DMS114 treated with DMSO at 0.1 percent for 48 hours (cell line): Measurements from ENCODE around the gene C3orf33.
"Not testable (repeated sequence)": the region's sequence is repeated elsewhere in the genome, so short reads cannot be mapped to it uniquely, and the experiment has no call there.

ENCODE experiments used
- DNase-seq: peaks from one replicate; lab custom pipeline; 2025; ENCODE audit not compliant: unreplicated experiment; lab: John Stamatoyannopoulos, UW

Gene C3orf33, protein sequence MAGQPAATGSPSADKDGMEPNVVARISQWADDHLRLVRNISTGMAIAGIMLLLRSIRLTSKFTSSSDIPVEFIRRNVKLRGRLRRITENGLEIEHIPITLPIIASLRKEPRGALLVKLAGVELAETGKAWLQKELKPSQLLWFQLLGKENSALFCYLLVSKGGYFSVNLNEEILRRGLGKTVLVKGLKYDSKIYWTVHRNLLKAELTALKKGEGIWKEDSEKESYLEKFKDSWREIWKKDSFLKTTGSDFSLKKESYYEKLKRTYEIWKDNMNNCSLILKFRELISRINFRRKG

DNA sequence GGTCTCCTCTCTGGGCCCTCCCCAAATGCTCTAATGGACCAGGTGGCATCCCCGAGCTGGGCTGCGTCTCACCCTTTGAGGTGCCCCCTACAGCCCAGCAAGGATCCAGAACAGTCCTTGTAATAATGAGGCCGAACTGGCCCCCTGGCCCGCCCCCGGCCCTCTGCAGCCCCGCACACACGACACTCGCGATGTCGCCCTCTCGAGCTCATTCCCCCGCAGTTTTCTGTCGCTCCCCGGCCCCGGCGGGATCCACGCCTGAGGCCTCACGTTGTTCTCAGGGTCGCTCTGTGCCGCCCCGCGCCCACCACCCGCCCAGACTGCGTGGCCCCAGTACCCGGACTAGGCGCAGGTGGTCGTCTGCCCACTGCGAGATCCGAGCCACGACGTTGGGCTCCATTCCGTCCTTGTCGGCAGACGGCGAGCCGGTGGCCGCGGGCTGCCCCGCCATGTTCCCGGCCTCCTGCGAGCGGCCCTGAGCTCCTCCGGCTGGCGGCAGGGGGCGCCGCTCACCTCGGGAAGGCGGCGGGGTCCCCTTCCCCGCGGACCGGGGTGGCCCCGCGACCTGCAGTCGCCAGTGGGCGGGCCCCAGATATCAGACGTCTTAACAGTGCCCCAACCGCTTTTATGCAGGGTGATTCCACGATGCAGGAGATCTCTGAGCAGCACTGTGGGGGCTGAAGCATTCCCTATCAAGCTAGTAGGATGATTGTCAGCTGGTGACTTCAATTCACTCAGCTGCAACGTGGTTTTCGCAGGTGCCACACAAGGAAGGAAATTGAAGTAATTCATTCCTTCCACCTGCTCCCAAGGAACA, at the start of gene C3orf33:
Gene C3orf33 (minus strand): TSS at position 477 of the 817 bp plus-strand sequence. CDS start 26 bp downstream, at position 451.
- peak; percentile 64 for DNase-seq

DNA sequence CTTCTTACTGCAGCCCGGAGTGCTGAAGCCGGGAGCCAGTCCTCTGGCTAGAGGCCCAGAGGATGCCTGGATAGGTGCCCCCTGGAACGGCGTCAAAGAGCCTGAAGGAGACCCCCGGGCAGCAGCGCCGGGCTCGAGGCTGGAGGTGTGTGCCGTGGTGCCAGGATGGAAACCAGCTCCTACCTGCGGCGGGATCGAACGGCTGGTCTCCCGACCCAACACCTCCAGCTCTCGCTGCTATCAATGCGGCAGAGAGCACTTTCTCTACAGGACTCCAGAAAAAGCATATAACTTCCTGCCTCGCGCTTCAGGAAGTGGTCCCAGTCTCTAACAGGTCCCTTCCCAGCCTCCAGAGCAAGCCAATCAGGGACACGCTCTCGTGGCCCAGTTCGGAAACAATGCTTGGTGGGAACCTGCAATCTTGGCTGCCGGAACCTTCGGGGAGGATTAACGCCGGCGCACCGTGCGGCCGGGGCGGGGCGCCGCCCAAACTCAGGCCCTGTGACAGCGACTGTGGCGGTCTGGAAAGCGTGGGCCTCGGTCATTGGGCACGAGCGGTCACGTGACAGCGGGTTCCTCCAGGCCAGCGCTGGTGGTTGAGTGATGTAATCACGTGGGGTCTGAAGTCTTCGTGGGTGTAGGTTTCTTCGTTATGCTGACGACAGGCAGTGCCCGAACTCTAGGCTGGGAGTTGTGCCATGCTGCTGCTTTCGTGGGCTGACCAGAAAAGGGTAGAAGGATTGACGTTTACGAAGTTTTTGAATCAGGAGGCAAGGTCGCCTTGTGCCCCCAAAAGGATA, 48.3 kb upstream of the C3orf33 start, which contains the start of gene SLC33A1:
Gene SLC33A1 (minus strand): TSS at position 287 of the 800 bp plus-strand sequence. CDS start 430 bp downstream, outside the sequence.
- DNase-seq: peak; percentile 97

DNA sequence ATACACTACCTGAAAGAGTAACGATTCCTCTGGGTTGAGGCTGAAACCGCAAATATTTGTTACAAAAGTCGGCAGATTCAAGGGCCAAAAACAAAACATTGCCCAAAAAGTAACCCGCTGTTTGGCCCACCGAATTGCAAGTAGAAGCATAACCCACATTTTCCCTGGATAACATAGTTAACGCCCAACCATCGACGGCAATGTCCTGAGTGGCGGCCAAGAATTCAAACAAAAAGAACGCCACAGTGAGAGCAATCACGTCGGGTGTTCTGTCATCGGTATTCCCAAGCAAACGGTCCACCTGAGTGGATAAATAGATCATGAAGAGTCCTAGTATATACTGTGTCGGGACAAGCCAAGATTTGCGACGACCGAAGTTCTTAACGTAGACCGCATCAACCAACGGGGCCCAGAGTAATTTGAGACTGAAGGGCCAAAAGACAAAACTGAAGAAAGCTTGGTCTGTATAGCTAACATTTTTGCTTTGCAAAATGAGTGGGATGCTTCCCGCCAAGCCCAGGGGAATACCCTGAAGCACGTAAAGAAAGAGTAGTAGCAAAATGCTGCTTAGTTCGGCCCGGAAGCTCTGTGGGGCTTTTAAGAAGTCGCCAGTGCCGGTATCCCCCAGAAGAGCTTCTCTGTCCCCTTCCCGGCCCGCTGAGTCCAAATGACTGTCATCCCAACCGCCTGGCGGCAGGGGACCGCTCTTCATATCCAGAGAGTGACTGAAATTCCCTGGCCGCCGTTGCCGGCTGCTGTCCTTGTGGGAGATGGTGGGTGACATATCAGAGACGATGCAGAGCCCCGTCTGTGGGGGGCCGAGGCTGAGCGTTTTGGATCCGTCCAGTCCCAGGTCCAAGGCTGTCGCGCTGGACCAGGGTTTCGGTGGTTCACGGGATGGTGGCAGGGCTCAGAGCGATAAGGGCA, 47.4 kb upstream of the C3orf33 start:
- no peak for DNase-seq

DNA sequence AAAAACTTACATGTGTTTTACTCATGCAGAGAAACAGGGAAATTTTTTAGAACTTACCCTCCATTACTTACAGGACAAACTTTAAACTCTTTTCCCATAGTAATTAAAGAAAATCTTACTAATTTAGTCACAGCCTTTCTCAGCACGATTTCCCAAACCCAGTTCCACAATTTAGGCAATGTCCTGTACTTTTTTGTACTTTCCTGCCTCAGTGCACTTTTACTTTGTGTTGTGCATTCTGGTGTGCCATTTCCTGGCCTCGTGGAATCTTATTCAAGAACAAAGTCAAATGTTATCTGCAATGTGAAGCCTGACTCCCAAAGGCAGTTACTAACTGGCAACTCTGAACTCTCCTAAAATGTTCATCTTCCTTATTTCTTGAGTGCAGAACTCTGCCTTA, 46.3 kb upstream of the C3orf33 start:
- no peak for DNase-seq

DNA sequence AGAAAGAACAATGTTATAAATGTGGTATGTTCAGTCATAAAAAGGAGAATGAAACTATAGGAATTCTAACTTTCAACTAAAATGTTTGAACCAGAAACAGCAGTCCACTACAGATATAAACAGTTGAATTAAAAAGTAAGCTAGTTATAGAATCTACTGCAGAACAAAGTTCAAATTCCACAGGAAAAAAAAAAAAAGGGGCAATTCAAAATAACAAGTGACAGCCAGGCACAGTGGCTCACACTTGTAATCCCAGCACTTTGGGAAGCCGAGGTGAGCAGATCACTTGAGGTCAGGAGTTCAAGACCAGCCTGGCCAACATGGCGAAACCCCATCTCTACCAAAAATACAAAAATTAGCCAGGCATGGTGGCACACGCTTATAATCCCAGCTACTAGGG, 43.3 kb upstream of the C3orf33 start:
- not testable (repeated sequence) for DNase-seq

DNA sequence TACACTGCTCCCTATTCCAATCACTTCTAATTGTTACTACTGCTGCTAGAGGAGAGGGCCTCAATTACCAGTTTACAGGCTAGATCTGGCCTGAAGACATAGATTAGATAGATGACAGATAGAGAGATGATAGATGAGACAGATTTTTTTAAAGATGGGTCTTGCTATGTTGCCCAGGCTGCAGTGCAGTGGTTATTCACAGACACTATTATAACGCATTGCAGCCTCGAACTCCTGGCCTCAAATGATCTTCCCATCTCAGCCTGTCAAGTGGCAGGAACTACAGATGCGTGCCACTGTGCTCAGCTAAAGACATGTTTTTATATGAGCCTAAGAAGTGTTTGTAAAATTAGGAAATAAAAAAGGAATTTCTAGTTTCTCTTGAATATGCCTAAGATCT, 41.9 kb upstream of the C3orf33 start:
- DNase-seq: no peak

DNA sequence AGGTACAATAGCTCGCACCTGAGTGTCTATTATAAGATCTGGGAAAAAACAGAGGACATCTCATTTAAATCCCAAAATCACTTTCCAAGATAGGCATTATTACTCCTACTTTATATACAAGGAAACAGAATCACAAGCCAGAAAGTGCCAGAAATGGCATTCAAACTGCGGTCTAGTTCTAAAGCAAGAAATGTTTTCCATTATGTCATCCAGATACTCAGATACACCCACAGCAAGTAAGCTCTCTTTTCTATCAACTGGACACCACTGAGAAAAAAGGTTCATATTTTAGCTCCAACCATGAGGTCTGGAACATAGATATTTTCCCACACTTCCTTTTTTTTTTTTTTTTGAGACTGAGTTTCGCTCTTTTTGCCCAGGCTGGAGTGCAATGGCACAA, 40.0 kb upstream of the C3orf33 start:
- no peak for DNase-seq

DNA sequence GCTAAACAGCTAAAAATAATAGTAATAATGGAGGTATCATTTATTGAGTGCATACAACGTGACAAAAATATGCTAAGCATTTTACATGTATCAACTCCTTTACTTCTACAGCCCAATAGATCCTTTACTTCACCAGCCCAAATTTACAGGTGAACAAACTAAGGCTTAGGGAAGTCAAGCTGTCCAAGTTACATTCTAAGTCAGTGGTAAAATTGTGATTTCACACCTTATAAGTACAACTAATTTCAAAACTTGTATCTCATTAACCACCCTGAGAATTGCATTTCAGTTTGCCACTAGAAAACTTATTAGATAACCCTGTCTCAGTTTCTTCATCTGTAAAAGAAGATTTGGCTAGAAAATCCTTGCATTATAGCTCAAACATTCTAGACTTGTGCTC, 37.5 kb upstream of the C3orf33 start:
- DNase-seq: no peak

DNA sequence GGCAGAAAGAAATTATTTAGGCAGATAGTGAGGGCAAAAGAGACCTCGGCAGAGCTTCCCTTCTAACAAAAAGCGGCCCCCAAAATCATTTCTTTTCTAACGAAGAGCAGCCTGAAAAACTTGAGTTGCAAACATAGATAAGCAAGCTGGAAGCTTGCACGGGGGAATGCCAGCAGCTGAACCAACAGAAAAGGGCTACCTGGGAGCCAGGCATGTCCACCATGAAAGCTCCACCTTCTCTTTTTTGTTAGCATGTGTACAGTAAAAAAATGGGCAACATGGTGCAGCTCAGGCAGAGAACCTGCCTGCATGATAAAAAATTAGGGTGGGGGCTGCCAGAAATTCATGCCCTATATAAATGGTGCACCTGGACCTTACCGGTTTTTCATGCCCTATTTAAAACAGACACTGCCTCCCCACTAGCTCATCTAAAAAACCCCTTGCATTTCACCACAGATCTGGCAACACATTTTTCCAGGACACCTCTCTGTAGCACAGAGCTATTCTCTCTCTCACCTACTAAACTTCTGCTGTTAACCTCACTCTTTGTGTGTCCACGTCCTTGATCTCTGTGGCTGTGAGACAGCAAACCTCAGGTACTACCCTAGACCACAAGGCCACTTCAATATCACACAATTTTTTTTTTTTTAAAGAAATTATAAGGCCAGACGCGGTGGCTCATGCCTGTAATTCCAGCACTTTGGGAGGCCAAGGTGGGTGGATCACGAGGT, 29.4 kb upstream of the C3orf33 start:
- no peak for DNase-seq

DNA sequence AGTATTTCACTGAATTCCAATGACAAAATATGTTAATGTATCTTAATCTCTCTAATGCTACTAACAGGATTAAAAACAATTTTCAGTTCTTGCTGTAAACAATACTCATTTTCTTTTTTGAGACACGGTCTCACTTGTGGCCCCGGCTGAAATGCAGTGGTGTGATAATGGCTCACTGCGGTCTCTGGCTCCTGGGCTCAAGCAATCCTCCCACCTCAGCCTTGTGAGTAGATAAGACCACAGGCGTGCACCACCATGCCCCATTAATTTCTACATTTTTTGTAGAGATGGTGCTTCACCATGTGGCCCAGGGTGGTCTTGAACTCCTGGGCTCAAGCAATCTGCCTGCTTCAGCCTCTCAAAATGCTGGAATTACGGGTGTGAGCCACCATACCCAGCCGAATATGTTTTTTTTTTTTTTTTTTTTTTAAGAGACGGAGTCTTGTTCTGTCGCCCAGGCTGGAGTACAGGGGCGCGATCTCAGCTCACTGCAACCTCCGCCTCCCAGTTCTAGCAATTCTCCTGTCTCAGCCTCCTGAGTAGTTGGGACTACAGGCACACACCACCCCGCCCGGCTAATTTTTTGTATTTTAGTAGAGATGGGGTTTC, 22.5 kb upstream of the C3orf33 start:
- not testable (repeated sequence) for DNase-seq

DNA sequence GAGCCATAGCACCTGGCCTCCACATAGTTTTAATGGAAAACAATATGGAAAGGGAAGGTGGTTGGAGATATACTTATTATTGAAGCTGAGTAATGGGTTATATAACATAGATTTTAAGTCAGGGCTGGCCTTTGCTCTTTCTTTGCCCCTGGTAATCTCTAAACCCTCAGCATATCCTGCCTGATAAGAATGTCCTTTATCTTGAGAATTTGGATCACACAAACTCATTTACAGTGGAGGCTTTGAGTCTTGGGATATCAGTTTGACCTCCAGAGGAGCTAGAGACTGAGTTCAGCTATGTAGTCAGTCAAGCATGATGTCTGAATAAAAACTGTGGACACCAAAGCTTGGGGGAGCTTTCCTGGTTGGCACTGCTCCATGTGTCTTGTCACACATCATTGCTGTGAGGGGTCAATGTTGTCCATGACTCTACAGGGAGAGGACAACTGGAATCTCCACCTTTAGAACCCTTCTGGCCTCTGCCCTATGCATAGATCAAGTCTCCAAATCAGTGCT, 9.0 kb upstream of the C3orf33 start:
- no peak for DNase-seq

DNA sequence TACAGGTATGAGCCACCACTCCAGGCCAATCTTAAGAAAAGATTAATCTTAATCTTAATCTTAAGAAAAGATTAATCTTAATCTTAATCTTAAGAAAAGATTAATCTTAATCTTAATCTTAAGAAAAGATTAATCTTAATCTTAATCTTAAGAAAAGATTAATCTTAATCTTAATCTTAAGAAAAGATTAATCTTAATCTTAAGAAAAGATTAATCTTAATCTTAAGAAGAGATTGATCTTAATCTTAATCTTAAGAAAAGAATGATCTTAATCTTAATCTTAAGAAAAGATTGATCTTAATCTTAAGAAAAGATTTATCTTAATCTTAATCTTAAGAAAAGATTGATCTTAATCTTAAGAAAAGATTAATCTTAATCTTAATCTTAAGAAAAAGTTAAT, 7.1 kb upstream of the C3orf33 start:
- DNase-seq: not testable (repeated sequence)

DNA sequence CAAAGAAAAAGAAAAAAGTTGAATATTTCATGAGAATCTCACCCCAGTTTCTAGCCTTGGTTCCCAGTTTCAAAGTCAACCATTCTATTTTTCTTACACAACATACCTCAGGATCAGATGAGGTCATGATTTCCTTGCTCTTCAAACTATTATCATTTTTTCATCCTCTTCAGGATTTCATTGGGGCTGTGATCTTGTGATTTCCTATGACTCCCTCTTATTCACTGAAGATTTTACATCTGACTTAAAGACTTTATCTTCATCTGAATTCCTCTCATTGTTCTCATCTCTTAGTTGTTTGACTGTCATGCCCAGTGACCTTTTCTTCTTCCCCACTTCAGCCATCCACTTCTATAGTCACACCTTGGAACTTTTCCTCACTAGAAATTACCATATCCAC, 3.1 kb upstream of the C3orf33 start:
- DNase-seq: no peak

DNA sequence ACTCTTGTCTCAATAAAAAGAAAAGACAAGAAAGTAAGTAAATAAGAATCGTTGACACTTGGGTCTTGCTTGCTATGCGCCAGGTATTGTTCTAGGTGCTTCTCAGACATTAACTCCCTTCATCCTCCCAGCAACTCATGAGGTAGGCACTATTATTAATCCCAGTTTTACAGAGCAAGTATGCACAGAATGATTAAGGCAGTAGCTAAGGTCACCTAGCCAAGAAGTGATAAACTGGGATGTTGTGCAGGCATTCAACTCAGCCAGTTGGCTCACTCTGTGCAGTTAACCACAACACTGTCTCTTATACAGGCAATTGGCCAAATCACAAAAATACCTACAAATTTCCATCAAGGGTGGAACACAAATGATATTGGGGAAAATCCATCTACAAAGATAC, 1.7 kb upstream of the C3orf33 start:
- DNase-seq: no peak

DNA sequence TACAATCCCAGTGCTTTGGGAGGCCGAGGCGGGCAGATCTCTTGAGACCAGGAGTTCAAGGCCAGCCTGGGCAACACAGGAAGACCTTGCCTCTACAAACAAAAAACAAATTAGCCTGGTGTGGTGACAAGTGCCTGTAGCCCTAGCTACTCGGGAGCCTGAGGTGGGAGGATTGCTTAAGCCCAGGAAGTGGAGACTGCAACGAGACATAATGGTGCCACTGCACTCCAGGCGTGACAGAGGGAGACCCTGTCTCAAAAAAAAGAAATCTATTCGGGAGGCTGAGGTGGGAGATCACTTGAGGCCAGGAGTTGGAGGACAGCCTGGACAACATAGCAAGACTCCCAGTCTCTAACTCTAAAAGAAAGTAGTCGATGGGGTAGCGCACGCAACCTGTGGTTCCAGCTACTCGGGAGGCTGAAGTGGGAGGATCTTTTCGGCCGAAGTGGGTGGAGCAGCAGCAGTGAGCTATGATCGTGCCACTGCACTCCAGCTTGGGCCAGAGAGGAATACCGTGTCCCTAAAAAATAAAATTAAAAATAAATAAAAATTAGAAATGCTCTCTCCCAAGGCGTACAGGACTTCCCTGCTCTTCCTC, 775 bp downstream of the C3orf33 start:
- DNase-seq: peak; percentile 64

DNA sequence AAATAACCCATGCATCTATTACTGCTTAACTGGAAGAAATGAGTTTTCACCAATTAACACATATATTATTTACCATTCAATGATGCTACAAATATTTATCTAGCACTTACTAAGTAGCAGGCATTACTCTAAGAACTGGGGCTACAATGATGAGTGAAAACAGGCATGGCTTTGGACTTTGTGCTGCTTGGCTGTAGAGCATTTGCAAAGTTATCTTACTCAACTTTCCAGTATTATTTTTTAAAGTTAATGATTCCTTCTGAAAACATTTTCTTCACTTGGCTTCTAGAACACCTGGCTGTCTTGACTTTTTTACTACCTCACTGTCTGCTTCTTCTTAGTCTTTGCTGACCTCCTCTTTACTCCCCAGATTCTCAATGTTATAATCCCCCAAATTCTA, 1.8 kb downstream of the C3orf33 start:
- DNase-seq: no peak

DNA sequence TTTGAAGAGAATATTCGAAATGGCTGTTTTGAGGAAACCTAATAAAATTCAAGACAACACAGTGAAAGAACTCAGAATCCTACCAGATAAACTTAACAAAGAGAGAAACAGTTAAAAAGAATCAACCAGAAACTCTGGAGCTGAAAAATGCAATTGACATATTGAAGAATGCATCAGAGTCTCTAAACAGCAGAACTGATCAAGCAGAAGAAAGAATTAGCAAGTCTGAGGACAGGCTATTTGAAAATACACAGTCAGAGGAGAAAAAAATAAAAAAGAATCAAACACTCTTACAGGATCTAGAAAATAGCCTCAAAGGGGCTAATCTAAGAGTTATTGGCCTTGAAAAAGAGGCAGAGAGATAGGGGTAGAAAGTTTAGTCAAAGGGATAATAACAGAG, 13.5 kb downstream of the C3orf33 start:
- DNase-seq: no peak

DNA sequence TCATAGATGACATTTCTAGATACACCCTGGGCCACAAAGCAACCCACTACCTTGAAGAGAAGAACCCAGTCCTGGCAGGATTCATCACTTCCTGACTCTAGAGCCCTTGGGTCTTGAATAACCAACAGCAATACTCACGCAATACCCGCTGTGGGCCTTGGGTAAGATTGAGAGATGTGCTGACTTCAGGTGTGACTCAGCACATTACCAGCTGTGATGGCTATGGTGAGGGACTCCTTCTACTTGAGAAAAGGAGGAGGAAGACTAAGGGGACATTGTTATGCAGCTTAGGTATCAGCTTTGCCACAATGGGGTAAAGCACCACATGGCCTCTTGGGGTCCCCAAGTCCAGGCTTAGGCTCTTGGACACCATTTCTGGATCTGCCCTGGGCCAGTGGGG, 14.9 kb downstream of the C3orf33 start:
- DNase-seq: no peak
